Dedifferentiated amniotic fluid mesenchymal stem cell (primary cell): ENCODE results near the gene VTI1A.
"Not testable (repeated sequence)": the region's sequence is repeated elsewhere in the genome, so short reads cannot be mapped to it uniquely, and the experiment has no call there.

Source experiments
- DNase-seq: peaks from one replicate; pipeline ENCODE4 v3.0.0-alpha.2; 2016; ENCODE audit errors: extremely low spot score

The VTI1A gene

DNA sequence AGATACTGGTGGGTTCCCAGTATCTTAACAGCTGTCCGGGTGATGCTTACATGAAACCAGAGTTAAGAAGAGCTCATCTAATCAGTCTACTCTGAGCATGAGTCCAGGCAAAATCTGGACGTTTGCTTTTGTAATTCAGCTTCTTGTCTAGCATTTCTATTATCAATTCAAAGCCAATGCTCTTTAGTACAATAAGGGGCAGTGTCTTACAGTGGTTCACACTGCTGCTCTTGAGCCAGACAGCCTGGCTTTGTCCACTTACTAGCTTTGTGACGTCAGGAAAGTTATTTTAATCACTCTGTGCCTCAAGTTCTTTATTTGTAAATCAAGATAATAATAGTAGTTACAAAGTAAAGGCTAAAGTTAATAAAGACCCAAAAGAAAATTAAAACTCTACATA lies 275.7 kb downstream of the VTI1A start:
- no peak for DNase-seq

DNA sequence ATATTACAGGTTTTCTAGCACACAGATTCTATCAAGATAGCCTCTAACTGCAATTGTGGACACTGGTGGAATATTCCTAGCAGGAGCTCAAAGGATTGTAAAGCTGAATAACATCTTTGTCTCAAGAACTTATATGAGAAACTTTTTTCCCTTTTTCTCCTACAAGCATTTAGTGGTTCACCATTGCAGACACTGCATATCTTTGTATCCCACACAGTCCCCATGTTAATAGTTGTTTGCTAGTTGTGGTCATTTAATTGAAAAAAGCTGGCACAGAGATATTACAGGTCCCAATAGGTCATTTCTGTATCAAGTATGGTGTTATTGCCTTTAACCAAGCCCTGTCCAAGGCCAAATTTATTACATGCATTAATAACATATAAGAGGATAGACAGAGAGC lies 276.9 kb downstream of the VTI1A start:
- DNase-seq, result no peak

DNA sequence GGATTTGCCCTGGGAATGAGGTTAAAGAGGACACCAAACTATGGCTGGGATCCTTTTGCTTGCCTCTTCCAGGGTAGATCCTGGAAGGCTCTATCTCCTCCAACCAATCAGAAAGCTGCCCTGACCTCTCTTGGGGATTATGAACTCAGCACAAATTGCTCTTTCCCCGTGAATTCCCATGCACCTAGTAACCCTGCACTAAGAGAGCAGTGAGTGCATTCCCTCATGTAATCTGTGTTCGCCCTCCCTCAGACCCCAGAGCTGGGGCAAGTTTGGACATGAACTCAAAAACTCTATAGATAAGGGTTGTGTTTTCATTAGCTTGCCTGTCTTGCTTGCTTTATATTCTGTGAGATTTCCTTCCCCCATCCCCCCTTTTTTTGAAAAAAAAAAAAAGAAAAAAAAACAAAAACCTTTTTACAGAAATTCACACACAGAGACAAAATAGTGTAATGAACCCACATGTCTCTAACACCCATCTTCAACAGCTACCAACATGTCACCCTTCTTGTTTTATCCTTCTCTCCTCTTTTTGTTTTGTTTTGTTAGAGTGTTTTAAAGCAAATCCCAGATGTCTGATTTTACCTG lies 277.5 kb downstream of the VTI1A start:
- DNase-seq, result no peak

DNA sequence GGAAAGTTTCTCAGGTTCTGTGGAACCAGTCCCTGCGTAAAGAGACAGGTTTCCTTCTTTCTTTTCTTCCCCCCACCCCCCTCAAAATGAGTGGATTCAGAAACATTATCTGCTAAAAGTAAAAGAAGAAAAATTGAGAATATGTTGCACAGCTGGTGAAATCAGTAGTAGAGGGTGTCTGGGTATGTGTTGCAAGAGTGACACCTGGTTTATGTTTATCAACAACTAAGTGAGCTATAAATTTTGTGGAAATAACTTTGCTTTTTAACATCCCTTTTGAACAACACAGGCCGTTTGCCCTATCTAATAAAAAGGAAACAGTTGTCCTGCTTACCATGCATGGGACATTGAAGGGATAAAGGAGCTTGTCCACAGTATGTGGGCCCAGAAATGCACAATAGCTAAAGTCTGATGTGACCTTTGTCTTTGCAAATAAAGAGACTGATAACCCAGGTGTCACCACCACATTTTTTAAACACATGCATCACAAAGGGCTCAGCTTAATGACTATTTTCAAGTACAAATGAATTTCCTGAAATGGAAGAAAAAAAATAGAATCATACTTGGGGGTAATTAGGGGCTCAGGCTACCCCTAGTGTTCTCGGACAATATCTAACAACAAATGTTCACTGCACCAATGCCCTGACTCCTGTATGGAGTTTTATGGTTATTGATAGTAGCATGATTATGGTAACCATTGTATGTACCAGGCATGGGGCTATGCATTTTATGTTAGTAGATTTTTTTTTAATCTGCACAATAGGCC lies 281.3 kb downstream of the VTI1A start:
- no peak for DNase-seq

DNA sequence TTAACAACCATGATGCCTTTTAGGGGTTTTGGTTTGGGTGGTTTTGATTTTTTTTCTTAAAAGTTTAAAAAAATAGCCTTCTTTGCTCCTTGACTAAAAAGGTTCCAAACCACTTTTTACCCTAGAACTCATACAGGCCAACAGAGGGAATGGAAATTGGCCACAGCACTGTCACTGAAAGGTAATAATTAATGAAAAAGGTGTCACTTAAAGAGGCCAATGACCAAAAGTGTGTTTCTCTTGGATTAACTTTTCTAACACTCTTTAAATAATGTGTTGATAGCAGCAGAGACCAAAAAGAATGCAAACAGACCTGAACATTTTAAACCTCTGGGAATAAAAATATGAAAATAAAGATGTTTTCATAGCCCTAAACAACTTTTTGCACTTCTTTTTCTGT lies 282.0 kb downstream of the VTI1A start:
- DNase-seq, result no peak

DNA sequence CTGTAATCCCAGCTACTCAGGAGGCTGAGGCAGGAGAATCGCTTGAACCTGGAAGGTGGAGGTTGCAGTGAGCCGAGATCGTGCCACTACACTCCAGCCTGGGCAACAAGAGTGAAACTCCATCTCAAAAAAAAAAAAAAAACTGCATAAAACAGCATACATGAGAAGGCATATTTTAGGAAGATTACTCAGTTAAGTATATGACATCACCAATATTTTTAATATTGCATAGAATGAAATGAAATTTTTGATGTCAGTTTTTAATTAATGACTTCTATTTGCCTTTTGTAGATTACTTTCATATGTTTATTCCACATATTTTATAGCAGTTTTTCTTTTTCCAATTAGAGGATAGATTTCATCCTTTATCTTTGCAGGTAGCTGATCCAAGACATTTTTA lies 284.4 kb downstream of the VTI1A start:
- not testable (repeated sequence) for DNase-seq

DNA sequence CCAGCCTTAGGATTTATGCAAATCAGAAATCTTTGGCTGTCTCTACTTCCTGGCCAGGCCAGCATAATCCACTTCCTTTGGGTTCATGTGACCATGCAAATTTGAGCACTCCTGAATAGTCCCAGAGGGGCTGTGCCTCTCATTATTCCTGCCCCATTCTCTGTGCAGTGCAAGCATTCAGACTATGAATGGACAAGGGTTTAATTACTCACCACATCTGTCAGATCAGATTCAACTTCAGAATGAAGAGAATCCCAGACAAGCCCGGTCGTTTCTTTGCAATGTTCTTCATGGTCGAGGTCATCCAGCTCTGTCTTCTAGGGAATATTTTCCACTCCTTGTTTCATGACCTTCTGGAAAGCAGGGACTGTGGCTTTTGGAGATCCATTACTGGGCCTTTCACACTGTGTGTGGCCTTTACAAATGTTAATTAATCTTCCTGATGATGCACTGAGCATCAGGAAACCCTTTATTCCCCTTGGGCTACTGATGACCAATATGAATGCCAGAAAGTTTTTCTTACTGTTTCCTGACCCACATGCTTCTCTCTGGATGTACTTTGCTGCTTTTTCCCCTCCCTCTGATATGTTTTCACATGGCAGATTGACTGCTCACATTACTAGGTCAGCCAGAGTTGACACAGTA lies 285.4 kb downstream of the VTI1A start:
- DNase-seq, result peak; percentile 18

DNA sequence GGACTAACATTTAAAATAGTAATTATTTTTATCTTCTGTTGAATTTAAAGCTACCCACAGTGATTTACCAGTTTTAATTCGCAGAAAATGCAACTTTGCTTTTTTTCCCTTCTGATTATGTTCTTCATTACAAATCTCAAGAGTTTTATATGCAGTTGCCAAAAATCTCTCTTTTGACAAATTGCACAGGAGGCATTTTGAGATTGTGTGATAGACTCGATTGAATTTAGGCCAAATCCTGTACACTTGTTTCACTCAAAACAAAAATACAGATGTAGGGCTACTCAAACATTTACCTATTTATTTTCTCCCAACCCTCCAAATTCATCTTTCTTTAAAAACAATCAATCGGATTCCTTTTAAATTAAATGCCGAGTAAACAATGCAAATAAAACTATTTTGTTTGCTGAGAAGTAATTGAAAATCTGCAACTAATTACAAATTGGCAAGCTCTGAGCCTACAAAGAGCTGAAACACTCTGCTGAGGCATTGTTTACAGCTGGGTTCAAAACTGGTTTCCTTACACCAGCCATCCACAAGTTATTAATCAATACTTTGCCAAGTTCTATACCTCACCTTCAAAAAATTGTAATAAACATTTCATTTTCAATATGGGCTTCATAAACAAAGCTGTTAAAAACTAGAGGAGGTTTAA lies 288.2 kb downstream of the VTI1A start:
- DNase-seq, result no peak

DNA sequence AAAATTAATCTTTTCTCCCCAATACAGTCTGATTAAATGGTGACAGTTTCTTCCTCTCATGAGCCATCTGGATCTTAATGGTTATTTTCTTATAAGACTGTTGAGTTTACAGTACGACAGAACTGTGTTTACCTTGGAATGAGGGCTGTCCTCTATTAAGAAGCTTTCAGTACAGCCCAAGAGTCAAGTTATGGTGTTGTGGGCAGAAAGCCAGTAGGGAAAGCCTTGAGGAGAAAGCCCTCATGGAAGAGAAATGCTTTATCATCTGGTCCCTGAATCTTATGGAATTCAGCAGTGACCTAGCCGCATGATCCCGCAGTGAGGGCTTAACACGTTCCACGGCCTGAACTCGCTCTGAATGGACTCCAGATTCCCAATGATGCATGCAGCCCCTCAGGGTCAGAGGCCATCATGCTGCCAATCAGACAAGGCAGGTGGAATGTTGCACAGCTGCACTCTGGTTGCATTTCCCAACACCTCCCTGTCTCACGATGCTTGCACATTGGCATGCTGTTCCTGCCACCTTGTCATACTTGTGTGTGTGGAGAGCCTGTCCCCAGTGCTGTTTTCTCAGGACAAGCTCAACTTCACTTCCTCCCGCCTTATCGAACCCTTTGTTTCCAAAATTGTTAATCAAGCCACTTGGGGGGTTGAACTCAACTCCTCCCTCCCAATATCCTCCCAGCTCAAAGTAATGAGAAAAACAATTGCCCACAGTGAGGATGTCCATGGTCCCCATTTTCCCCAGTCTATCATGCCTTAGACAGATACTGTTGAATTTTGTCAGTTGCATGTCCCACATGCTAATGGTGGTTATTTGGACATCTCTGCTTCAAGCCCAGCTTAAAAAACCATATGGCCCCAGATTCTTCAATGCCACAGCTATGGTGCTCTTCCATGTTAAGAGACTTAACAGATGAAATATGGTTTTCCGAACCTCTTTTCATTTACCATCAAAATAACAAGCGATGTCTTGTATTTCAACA lies 291.9 kb downstream of the VTI1A start:
- DNase-seq, result no peak

DNA sequence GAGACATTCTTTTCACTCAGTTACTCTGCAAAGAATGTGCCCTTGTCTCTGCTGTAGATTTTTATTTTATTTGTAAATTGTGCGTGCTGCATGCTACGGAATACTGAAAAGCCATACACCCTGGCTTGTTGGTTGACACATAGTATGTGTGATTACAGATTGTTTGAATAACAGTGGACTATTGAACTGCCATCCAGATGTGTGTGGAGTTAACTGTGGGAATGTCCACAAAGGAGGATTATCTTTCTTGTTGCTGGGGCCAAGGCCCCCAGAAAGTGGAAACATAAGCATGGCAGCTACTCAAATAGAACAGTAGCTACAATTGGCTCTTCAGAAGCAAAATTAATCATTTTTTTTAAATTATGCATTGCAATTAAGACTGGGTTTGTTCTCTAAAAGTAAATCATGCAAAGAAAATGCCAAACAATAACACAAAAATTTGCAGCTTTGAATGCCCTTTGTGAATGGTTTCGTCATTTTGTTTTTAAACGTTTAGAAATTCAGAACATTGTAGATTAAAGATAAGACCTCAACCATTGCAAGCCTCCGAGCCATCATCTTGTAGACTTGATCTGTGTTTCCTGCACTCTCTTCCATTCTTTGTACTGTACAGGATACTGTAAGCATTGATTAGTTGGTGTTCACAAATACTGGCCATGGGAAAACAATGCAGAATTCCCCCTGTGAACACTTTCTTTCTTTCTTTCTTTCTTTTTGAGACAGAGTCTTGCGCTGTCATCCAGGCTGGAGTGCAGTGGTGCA lies 292.8 kb downstream of the VTI1A start:
- no peak for DNase-seq

DNA sequence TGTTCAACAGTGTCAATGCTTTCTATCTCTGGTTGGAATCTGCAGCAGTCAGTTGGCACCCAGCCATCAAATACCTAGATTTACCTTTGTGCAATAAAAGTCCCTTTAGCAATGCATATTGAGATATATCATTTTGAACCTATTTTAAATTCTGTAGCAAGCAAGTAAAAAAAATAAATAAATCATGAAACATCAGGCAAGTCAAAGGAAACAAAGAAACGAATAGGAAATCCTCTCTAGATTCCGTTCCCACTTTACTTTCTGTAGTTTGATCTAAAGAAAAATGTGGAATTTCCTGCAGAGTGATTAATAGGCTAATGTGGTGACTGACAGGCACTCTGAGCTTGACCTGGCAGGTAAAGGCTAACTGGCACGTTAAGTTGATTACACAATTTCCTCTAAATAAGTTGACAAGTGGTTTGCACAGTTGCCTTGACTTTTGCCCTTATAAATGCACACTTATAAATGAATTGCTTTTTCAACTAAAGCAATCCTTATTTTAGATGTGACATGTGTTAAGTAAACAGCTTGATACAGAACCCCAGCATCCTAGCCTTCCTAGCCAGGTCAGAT lies 294.9 kb downstream of the VTI1A start:
- DNase-seq, result no peak

DNA sequence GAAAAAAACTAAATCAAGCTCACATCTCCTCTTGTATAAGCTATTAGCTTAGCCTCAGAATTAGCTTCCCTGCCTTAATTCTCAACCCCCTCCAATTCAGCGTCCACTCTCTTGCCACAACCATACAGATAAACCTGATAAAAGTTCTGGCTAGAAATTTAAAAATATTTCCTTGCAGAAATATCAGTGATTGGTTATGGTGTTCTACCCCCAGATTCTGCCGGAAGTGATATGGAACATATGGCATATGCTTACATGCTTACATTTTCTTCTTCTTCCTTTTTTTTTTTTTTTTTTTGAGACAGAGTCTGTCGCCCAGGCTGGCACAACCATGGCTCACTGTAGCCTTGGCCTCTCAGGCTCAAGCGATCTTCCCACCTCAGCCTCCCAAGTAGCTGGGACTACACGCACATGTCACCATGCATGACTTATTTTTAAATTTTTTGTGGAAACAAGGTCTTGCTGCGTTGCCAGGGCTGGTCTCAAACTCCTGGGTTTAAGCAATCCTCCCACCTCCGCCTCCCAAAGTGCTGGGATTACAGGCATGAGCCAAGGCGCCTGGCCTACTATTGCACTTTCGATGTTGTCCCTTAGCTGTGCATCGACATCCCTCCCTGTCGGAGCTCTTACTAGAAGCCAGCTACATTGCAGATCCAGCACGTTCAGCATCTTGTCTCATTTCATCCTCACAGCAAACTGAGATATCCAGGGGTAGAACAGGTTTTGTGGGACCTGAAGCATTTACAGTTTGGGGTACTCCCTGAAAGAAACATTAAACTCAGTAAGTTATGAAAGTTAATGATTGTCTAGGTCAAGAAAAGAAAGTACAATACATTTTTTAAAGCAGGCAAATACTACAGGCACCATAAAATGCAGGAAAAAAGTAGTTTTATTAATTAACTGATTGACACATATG lies 297.4 kb downstream of the VTI1A start:
- DNase-seq, result no peak

DNA sequence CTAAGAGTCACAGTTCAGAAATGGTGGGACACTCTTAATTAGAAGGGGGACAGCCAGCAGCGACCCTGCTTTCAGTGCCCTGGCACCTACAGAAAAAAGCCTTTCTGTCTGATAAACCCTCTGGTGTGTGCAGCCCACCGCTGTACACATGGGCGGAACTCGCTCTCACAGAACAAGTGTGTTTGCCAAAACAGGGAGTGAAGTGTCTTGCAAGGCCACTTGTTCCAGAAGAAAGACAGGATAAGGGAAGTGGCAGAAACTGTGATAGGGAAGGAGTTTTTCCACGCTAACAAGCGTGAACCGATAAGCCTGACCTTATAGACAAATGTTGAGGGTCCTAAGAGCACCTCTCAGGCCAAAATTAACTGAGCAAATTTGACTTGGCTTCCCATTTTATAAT lies 299.3 kb downstream of the VTI1A start:
- no peak for DNase-seq

DNA sequence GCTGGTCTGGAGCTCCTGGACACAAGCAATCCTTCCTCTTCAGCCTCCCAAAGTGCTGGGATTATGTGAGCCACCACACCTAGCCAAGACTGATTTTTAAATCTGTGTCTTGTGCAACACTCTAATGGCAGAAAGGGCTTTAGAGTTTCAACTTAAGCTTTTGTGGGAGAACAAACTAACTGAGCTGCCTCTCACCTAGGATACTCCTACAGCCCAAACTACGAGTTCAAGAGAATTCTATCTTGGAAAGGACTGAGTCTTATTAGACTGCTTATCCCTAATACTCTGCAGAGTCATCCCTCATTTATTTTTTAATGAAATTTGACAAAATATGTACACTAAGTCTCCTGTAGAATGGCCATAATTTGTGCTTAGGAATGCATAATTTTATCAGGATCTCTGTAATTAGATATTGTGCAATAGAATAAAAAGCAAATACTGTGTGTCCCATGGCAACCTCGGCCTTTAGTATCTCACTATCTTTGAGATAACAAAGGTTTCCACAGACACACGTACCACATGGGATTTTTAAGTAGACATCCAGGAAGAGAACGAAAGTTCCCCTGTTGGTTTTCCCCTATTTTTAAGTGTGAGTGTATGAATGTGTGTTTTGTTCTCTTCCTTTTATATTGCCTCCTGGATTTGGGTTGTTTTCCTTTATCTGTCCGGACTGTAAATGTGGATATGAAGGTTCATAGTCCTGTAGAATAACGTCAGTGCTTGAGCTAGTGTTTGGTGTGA lies 303.6 kb downstream of the VTI1A start:
- DNase-seq, result no peak

DNA sequence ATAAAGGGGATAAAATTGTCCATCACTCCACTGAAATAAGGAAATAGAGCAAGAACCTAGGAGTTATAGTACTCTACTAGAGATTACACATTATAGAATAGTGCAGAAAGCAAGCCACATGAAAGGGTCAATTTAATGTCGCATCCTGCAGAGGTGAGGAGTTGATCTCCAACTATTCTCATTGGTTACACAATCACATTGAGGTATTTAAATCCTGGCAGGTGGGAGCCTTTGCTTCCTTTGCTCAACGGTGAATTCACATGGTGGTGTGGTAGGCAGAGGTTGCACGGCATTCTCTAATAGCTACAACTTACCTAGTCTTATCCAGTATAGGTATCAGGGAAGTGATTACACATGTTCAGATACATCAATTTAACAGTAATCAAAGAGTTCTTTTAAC lies 304.6 kb downstream of the VTI1A start:
- DNase-seq, result no peak

DNA sequence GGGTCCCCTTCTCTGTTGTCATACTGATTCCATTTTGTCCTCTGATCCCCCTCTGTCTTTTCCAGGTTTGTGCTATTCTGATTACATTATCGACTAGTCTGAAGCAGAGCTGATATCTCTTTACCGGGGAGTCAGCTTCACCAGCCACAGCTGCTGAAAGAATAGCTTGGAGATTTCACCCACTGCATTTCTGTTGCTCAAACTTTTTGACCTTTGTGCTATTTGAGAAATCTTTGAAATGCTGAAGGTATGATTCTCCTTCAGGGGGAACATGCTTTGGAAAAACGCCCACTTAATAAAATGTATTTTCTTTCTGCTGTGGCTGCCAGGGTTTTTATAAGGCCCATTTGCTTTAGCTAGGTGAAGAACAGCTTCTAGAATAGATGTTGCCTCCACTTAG lies 305.3 kb downstream of the VTI1A start:
- no peak for DNase-seq

DNA sequence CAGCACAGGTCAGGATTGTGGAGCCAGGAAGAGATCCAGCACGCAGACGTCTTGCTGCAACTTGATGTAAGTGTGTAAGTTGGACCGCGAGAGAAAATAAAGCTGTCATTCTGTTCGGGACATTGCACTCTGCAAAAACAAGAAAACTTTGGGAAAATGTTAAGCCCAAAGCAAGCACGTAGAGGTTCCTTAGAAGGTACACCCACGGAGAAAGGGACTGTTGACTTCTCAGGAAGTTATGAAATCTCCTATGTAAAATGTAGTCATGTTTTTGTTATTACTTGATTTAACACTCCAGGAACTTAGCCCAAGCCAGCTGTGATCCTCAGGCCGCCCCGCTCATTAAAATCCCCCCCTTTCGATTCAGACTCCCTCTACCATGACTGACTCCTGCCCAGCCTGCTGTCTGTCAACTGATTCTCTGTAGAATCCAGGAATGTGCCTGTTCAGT lies 307.0 kb downstream of the VTI1A start:
- DNase-seq, result no peak

DNA sequence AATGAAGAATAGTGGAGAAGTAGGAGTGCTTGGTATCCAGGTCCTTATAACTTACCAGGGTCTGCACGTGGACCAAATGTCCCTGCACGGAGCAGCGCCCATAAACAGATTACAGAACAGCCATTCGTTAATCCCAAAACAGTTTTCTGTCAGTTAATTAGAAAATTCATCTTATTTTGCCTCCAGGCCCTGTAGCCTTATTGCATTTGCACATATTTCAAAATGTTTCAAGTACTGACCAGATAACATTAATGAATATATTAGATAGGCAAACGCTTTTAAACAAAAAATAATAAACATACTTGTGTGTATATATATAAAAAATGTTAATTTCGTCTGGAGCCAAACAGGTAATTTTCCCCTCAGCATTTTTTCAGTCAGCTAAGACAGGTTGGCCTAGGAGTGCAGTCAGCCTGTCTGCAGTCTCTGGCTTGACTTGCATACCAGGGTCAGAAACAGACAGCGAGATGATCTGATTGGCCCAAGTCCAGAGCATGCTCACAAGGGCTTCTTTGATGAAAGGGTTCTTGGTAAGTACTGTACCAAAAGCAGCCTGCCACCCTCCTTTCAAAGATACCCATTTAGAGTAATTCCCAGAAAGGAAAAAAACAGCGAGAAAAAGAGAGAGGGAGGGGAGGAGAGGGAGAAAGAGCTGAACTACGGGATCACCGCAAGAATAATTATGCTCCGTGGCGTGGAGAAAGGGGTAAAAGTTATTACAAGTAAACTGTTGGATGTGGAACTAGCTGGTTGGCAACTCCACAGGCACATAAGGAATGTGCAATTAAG lies 308.6 kb downstream of the VTI1A start:
- no peak for DNase-seq
